HG03095 (cell line): ENCODE measurements around the gene ZC3H12D.
"Not testable (repeated sequence)": the region's sequence is repeated elsewhere in the genome, so short reads cannot be mapped to it uniquely, and the experiment has no call there.

ENCODE experiments used
- ATAC-seq: cut with Tn5 transposase; IDR thresholded peaks from one replicate; pipeline ENCODE4 v1.9.1; 2021; ENCODE audit warnings: moderate library complexity; ENCODE audit not compliant: unreplicated experiment

ZC3H12D gene

DNA sequence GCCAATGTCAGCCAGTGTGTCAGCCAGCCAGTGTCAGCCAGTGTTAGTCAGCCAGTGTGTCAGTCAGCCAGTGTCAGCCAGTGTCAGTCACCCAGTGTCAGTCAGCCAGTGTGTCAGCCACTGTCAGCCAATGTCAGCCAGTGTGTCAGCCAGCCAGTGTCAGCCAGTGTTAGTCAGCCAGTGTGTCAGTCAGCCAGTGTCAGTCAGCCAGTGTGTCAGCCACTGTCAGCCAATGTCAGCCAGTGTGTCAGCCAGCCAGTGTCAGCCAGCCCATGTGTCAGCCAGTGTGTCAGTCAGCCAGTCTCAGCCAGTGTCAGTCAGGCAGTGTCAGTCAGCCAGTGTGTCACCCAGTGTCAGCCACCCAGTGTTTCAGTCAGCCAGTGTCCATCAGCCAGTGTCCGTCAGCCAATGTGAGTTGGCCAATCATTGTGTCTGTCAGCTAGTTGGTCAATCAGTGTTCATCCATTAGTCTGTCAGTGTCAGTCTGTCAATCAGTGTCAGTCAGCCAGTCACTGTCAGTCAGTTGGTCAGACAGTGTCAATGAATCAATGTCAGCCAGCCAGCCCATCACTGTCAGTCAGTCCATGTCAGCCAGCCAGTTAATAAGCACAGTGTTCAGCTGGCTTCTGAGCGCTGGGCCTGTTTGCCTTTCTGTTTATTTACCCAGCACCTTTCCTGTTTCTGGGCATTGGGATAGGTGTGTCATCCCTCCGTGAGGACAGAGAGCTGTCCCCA, 40.3 kb downstream of the ZC3H12D start:
- ATAC-seq, result not testable (repeated sequence)

DNA sequence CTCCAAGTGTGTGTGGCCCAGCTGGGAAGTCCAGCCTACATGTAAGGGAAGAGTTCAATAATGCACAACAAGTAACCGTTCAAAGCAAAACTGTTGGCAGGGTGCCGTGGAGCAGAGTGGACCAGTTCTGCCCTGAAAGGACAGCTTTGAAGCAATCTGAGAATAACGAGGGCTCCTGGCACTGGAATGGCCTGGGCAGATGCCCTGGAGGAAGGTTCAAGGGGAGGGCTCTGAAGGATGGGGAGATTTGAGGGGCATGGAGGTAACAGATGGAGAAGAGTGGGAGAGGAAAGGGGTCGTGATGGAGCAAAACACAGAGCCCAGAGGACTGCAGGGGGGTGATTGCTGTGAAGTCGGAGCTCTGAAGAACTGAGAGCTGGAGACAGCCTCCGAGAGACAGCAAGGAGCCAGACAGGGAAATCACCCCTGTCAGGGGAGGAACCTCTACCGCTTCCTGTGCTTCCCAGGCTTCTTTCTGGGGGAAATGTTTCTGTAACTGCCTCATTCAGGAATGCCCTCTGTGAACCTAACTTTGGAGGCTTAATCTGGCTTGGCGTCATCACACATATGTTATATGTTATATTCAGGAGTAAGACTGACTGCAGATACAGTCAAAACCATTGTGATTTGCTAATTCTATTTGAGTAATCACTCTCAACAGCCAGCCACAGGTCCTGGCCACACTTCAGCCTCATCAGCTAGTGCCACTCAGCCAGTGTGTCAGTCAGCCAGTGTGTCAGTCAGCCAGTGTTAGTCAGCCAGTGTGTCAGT, 41.2 kb downstream of the ZC3H12D start:
- ATAC-seq, result no peak

DNA sequence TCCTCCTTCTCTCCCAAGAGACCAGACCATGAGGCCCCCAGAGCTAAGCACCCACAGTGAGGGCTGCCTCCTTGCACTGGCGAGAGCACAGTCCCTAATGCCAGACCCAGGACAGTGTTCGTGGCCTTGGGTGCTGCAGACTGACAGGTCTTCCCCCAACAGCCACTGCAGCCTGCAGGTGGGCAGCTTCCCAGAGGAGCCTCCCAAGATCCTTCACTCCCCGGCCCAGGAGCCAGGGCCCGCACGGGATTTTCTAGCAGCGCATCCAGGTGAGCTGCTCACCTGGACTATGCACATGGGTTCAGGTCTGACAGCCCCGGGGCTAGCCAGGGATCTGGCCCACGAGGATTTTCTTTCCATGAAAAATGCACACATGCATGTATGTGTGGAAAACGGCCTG, 43.1 kb downstream of the ZC3H12D start:
- no peak for ATAC-seq

DNA sequence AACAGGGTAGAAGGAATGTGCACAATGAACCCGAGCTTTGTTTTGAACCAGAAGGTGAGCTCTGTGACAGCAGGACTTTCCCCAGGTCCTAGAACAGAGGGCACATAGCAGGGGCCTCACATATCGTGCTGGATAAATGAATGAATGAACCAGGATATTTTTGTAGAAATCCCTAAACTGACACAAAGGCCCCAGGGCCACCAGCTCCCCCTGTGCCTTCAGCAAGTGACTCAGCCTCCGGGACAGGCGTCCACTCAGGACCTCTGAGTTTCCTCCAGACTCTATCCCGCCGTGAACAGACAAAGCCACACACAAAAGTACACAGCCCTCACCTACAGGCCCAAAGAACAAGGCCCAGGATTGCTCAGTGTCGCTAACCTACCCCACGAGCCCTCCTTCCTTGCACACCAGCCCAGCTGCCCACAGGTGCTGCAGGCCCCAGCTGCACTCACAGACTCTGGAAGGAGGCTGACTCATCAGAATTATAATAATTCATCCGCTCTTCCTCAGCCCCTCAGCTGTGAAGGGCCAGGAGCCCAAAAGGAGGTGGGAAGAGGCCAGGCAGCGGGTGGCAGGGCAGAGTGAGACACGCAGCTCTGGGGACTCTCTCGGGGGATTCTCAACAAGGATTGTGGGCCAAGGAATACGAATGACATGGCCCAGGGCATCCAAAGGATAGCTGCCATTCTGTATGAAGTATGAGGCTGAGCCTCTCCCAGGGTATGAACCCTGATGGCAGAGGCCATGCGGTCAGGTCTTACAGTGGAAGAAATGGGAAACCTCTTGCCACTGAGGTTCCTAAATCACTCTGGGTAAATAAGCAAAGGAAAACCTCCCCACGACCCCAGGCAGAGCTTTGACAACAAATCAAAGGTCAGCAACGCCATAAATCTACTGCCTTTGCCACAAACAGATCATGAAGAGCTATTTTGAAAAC, 43.8 kb downstream of the ZC3H12D start:
- no peak for ATAC-seq

DNA sequence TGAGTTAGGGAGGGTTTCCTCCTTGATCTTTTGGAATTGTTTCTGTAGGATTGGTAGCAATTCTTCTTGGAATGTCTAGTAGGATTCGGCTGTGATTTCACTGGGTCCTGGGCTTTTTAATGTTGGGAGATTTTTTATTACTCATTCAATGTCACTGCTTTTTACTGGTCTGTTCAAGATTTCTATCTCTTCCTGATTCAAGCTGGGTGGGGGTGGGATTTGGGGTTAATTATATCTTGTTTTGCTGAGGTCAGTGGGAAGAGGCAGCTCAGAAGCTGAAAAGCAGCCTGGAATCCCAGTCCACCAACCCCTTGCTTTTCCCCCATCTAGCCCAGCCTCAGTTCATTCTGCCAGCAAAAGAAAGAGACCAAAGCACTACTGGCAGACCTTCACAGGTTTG, 45.2 kb downstream of the ZC3H12D start:
- no peak for ATAC-seq

GRCh38 chr6:149438855-149439254, 46.0 kb downstream of the ZC3H12D start:
- ATAC-seq, result no peak

DNA sequence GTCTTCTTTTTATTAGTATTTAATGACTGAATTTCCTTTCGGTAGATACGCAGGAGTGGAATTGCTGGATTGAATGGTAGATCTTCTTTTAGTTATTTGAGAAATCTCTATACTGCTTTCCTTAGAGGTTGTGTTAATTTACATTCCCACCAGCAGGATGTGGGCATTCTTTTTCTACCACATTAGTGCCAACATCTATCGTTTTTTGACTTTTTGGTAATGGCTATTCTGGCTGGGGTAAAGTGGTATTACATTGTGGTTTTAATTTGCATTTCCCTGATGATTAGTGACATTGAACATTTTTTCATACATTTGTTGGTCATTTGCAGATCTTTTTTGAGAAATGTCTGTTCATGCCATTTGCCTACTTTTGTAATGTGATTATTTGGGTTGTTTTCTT, 47.6 kb downstream of the ZC3H12D start:
- ATAC-seq, result no peak

DNA sequence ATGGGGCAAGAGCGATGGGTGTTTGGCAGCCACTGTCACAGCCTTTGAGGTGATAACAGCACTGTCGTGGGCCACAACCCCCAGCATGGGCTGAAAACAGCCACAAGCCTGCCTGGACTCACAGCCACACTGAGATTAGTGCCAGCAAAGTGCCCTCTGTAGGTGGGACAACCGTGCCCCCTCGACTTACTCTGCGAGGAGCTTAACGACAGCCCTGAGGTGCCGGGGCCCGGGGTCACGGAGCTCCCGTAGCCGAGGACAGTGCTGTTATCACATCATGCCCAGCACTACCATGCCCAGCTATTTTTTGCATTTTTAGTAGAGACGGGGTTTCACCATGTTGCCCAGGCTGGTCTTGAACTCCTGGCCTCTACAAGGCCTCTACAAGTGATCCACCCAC, 48.2 kb downstream of the ZC3H12D start:
- ATAC-seq, result no peak

DNA sequence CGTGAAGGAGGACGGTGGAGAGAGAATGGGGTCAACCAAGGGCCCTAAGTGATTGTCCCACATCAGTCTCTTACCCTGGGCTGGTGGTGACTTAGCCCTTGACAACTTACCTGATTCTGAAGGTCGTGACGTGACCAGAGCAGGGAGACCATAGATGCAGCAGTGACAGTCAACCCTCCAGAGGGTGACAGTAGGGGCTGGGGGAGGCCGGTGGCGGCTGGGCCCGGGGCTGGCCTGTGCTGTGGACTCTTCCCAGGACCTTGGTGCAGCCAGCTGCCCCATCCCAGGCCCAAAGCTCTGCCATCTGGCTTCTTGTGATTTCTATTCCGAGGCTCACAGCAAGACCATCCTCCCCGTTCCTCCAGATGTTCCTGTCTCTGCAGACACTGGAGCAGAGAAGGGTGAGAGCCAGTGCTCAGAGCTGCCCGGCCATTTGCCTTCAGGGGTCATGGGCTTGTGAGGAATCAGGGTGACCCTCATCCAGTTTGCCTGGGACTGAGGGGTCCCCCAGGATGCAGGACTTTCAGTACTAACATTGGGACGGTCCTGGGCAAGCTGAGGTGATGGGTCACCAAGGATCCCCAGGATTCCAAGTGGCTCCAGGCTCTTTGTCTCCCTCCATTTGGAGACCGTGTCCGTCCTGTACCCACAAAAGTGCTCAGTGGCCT, 48.8 kb downstream of the ZC3H12D start:
- ATAC-seq, result no peak

- ATAC-seq, result no peak
Measured at GRCh38 chr6:149433881-149434280, 50.9 kb downstream of the ZC3H12D start.

GRCh38 chr6:149433405-149433804, 51.4 kb downstream of the ZC3H12D start:
- ATAC-seq, result no peak

GRCh38 chr6:149431905-149432775, 52.7 kb downstream of the ZC3H12D start:
- ATAC-seq, result peak; percentile 85

- ATAC-seq, result no peak
Measured at GRCh38 chr6:149429427-149430360, 55.1 kb downstream of the ZC3H12D start.

- ATAC-seq, result no peak
Measured at GRCh38 chr6:149428606-149429005, 56.2 kb downstream of the ZC3H12D start.

GRCh38 chr6:149425754-149426153, 59.1 kb downstream of the ZC3H12D start:
- ATAC-seq, result no peak

DNA sequence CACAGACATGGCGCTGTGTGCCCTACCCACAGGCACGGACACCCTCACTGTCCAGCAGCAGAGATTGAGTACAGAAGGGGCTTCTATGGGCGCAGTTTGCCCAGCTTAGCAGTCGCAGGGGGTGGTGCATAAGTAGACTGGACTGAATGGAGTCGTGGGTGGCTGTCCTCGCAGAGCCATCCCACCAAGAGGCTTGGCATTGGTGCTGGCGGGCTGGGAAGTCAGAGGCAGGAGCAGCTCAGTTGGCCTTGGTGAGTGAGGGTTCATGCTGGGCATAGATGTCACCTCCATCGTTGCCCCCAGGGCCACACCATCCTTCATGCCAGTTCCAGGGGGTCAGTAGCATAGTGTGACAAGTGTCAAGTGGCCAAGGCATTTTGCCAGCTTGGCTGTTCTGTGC, 59.6 kb downstream of the ZC3H12D start:
- no peak for ATAC-seq

DNA sequence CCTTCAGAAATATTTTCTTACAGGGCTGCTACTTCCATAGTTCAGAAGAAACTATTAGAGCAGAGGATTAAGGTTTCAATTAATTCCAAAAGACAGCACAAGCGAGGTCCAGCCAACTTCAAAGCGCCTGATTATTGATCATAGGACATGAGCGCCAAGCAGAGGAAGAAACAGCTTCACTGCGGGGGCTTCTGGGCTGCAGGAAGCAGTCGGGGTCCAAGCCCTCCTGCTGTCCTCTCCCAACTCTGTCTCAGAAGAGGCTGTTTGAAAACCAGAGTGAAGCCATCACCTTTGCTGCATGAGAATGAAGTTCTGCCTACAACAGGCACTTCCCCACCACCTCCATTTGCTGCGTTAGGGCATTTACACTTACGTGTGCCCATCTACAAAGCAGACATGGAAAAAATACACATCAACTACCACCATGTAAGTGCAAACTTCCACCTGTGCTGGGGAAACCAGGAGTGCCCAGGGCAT, 60.8 kb downstream of the ZC3H12D start:
- no peak for ATAC-seq

- no peak for ATAC-seq
Measured at GRCh38 chr6:149422581-149422980, 62.2 kb downstream of the ZC3H12D start.

- no peak for ATAC-seq
Measured at GRCh38 chr6:149421132-149421531, 63.7 kb downstream of the ZC3H12D start.
